Upper lobe of left lung (tissue), 4 donors: ENCODE measurements around the gene ERGIC3.

Experiments used
- CTCF ChIP-seq, 6 experiments: fragments of 450-650 bp in 4 of 6; fragments of 200-600 bp in 2 of 6; sonication (generic) in 2 of 6; IDR thresholded peaks; one replicate each; pipeline ENCODE4 v1.5.1; 2016 to 2019; ENCODE audit warnings: antibody characterized with exemption in 6 of 6
- POLR2A ChIP-seq, 4 donors: fragments of 450-650 bp; IDR thresholded peaks; one replicate each; pipeline ENCODE4 v1.5.1; 2016 to 2017; ENCODE audit warnings: antibody characterized with exemption in 4 of 4, mild to moderate bottlenecking in 2 of 4

GRCh38 chr20:35503841-35504561 lies 37.9 kb upstream of the ERGIC3 start:
- no peak for TF ChIP-seq CTCF (IDR thresholded peaks at IDR 0.05)
- no peak for TF ChIP-seq POLR2A (IDR thresholded peaks at IDR 0.05)
